Caco-2 (cell line): ENCODE data around the gene ERF. TPM values are rescaled to one million over a fixed set of nuclear protein-coding genes. Genes with fewer than 3 reads are reported as not detected.

Experiments
- BruUV-seq: library from RNA; stranded (reverse); fragments of 400-500 nt; replicated peaks from 2 replicates; lab custom pipeline; 2021; lab: Mats Ljungman, UMichigan
- CTCF ChIA-PET: fragments of 300-600 bp; sonication (Branson Sonifier 250); formaldehyde crosslinking; loops from one replicate; lab custom pipeline; 2022; ENCODE audit warnings: antibody characterized with exemption; lab: Charles Lee
- POLR2A ChIA-PET: fragments of 300-600 bp; sonication (Branson Sonifier 250); formaldehyde crosslinking; loops from one replicate; lab custom pipeline; 2022; ENCODE audit warnings: antibody characterized with exemption; lab: Charles Lee
- DNase-seq, 2 experiments: peaks; one replicate each; pipeline versions ENCODE4 v3.0.0 to v3.0.0-alpha.2; 2020 to 2022
- H3K27me3 ChIP-seq: replicated peaks from 2 replicates; pipeline ENCODE4 v1.6.0; 2011; ENCODE audit warnings: low read length; ENCODE audit not compliant: control insufficient read depth, insufficient read depth
- H3K36me3 ChIP-seq: 2 replicates; pipeline ENCODE4 v1.5.1; 2011; ENCODE audit warnings: low read length; ENCODE audit not compliant: control insufficient read depth, insufficient read depth
- H3K4me1 ChIP-seq: fragments of 250-450 bp; sonication (Bioruptor Pico); 2 replicates; pipeline ENCODE4 v1.5.1; 2020; ENCODE audit warnings: mild to moderate bottlenecking
- H3K4me3 ChIP-seq: 2 replicates; pipeline ENCODE4 v1.5.1; 2011; ENCODE audit warnings: low read depth, mild to moderate bottlenecking, control low read depth, low read length
- H3K9me3 ChIP-seq: fragments of 250-450 bp; sonication (Bioruptor Pico); 2 replicates; pipeline ENCODE4 v1.5.1; 2020; ENCODE audit warnings: mild to moderate bottlenecking, moderate library complexity
- H3K27ac Mint-ChIP-seq: one replicate; pipeline ENCODE4 v1.8.0; 2022; ENCODE audit warnings: mixed read lengths; ENCODE audit not compliant: unreplicated experiment
- H3K27me3 Mint-ChIP-seq: one replicate; pipeline ENCODE4 v1.8.0; 2022; ENCODE audit warnings: mixed read lengths; ENCODE audit not compliant: insufficient read depth, unreplicated experiment
- H3K36me3 Mint-ChIP-seq: one replicate; pipeline ENCODE4 v1.8.0; 2022; ENCODE audit warnings: mild to moderate bottlenecking, mixed read lengths; ENCODE audit not compliant: insufficient read depth, unreplicated experiment
- H3K4me1 Mint-ChIP-seq: one replicate; pipeline ENCODE4 v1.8.0; 2022; ENCODE audit warnings: low read depth, mixed read lengths; ENCODE audit not compliant: unreplicated experiment
- H3K4me3 Mint-ChIP-seq: one replicate; pipeline ENCODE4 v1.8.0; 2022; ENCODE audit warnings: mild to moderate bottlenecking, moderate library complexity, mixed read lengths; ENCODE audit not compliant: unreplicated experiment
- H3K9me3 Mint-ChIP-seq: one replicate; pipeline ENCODE4 v1.8.0; 2022; ENCODE audit warnings: mixed read lengths; ENCODE audit not compliant: unreplicated experiment
- CTCF ChIP-seq, 2 experiments: fragments of 200-600 bp in 1 of 2; IDR thresholded peaks; 1 replicate in 1 of 2; 2 replicates in 1 of 2; pipeline versions ENCODE4 v1.5.1 to v1.8.0; 2011 to 2022; ENCODE audit warnings: antibody characterized with exemption in 1 of 2, control low read depth in 1 of 2, inconsistent platforms in 1 of 2, low read depth in 1 of 2, low read length in 1 of 2, mild to moderate bottlenecking in 1 of 2, moderate library complexity in 1 of 2; ENCODE audit not compliant: insufficient read depth in 1 of 2, severe bottlenecking in 1 of 2, unreplicated experiment in 1 of 2
- intact Hi-C: fragments of 100-400 bp; cut with micrococcal nuclease; formaldehyde crosslinking; loops from one replicate; pipeline ENCODE4 v1.10.0; 2022; ENCODE audit not compliant: unreplicated experiment
- total RNA-seq: library from RNA; stranded (reverse); gene quantifications from 2 replicates; pipeline ENCODE4 v1.2.3, GENCODE V29; 2022

ERF gene
- total RNA-seq, 1 experiment from 2014 or later: 149 TPM

DNA sequence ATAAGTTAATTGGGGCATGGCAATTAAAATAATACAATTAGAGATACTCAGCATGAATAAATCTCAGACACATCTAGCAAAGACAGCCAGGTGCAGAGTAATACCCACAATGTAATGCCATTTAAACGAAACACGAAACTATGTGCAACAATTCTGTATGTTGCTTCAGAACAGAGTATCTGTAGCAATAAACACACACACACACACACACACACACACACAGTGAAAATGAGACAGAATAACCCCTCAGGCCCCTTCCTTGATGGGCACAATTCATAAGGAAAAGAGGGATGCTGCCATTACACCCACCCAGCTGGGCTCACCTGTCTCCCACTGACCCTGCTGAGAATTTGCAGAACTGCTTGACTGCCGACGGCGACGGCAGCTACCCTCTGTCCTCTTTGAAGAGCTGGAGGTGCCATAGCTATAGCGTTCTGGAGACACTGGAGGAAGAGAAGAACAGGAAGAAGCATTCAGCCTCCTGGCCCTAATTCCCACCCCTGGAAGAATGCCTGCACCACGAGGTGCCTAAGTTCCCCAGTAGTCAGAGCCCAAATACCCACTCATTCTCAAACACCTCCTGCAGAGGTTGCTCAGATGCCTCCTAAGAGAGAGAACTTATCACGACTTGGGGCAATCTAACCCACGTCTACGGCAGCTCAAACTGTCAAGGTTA is 40.0 kb downstream of the ERF start:
- Mint-ChIP-seq H3K9me3 (no peaks in the 10 kb centered on the region), H3K27ac (no peak overlapping the region), H3K36me3 (peaks cover 47% of the 10 kb centered on the region), H3K4me3 (no peak overlapping the region), H3K4me1 (peaks cover 17% of the 10 kb centered on the region), H3K27me3 (no peaks in the 10 kb centered on the region)
- H3K4me3 ChIP-seq: no peak overlapping the region
- no peak for DNase-seq
- ChIA-PET CTCF (no interaction called here), POLR2A (no interaction called here)
- no peak for TF ChIP-seq CTCF (IDR thresholded peaks at IDR 0.05; ENCODE audit: insufficient read depth in 1 of 2, low read depth in 1 of 2, low read length in 1 of 2, severe bottlenecking in 1 of 2, unreplicated experiment in 1 of 2)
- BruUV-seq: no TSS peak
- H3K36me3 ChIP-seq: no peaks in the 10 kb centered on the region
- no peaks in the 10 kb centered on the region for H3K9me3 ChIP-seq
- intact Hi-C loops: no loop called here
- no peaks in the 10 kb centered on the region for H3K27me3 ChIP-seq
- H3K4me1 ChIP-seq: peaks cover 25% of the 10 kb centered on the region

GRCh38 chr19:42212886-42213285 is 42.0 kb downstream of the ERF start:
- POLR2A ChIA-PET: no interaction called here
- H3K27ac Mint-ChIP-seq: no peak overlapping the region

GRCh38 chr19:42208612-42209011 is 46.3 kb downstream of the ERF start:
- Mint-ChIP-seq H3K36me3 (peaks cover 66% of the 10 kb centered on the region), H3K4me1 (no peaks in the 10 kb centered on the region), H3K9me3 (no peaks in the 10 kb centered on the region), H3K27ac (no peak overlapping the region), H3K4me3 (no peak overlapping the region), H3K27me3 (no peaks in the 10 kb centered on the region)
- Histone ChIP-seq H3K9me3 (no peaks in the 10 kb centered on the region), H3K4me3 (no peak overlapping the region), H3K36me3 (peaks cover 4% of the 10 kb centered on the region; the same call in 1 of the 2 replicates), H3K4me1 (0 out of 2 replicates have a peak, but pooled peaks cover 5% of the 10 kb centered on the region), H3K27me3 (no peaks in the 10 kb centered on the region)
- no TSS peak for BruUV-seq
- DNase-seq: no peak
- intact Hi-C loops: no loop called here
- ChIA-PET POLR2A (no interaction called here), CTCF (no interaction called here)
- no peak for TF ChIP-seq CTCF (IDR thresholded peaks at IDR 0.05; ENCODE audit: insufficient read depth in 1 of 2, low read depth in 1 of 2, low read length in 1 of 2, severe bottlenecking in 1 of 2, unreplicated experiment in 1 of 2)

More at GRCh38 chr19:42212886-42213285, 42.0 kb downstream of the ERF start:
- peaks cover 9% of the 10 kb centered on the region for H3K4me1 ChIP-seq
- no peaks in the 10 kb centered on the region for H3K9me3 ChIP-seq
- H3K27me3 ChIP-seq: no peaks in the 10 kb centered on the region
- intact Hi-C loops: no loop called here
- CTCF ChIA-PET: no interaction called here
- no peak overlapping the region for H3K4me3 ChIP-seq
- Mint-ChIP-seq H3K4me1 (peaks cover 10% of the 10 kb centered on the region), H3K9me3 (no peaks in the 10 kb centered on the region), H3K36me3 (peaks cover 58% of the 10 kb centered on the region), H3K27me3 (no peaks in the 10 kb centered on the region), H3K4me3 (no peak overlapping the region)
- H3K36me3 ChIP-seq: peaks cover 2% of the 10 kb centered on the region; the same call in 1 of the 2 replicates
- DNase-seq: no peak
- TF ChIP-seq CTCF (IDR thresholded peaks at IDR 0.05; ENCODE audit: insufficient read depth in 1 of 2, low read depth in 1 of 2, low read length in 1 of 2, severe bottlenecking in 1 of 2, unreplicated experiment in 1 of 2): no peak
- no TSS peak for BruUV-seq
